K562 (cell line): ENCODE measurements around the gene RMI1. TPM values are rescaled to one million over a fixed set of nuclear protein-coding genes. Genes with fewer than 3 reads are reported as not detected.

Experiments
- CGGBP1 ChIP-seq: fragments of 250-450 bp; sonication (Bioruptor Pico); IDR thresholded peaks from 2 replicates; pipeline ENCODE4 v1.9.0; 2021; ENCODE audit warnings: mild to moderate bottlenecking
- E2F5 ChIP-seq: sonication (generic); formaldehyde crosslinking; IDR thresholded peaks from 2 replicates; pipeline ENCODE4 v1.8.0; 2022; ENCODE audit warnings: mild to moderate bottlenecking, missing genetic modification reagents
- FOXO4 ChIP-seq: fragments of 450-650 bp; formaldehyde crosslinking; IDR thresholded peaks from 2 replicates; pipeline ENCODE4 v1.4.0; 2020; ENCODE audit warnings: mild to moderate bottlenecking, moderate library complexity
- LCOR ChIP-seq: sonication (generic); formaldehyde crosslinking; IDR thresholded peaks from 2 replicates; pipeline ENCODE4 v1.8.0; 2022; ENCODE audit warnings: mild to moderate bottlenecking, missing genetic modification reagents
- LEF1 ChIP-seq: fragments of 450-650 bp; IDR thresholded peaks from 2 replicates; pipeline ENCODE4 v1.6.1; 2016; ENCODE audit warnings: mild to moderate bottlenecking
- MTA2 ChIP-seq: fragments of 450-650 bp; IDR thresholded peaks from 2 replicates; pipeline ENCODE4 v1.6.1; 2016; ENCODE audit warnings: low read depth
- POLR2AphosphoS2 ChIP-seq: IDR thresholded peaks from 2 replicates; pipeline ENCODE4 v1.6.1; 2012; ENCODE audit warnings: low read length, improper control_type of control experiment
- RHOXF2B ChIP-seq: fragments of 250-450 bp; sonication (Bioruptor Pico); conservative IDR thresholded peaks from 2 replicates; pipeline ENCODE4 v1.5.1; 2021
- SIN3A ChIP-seq, 2 experiments: fragments of 150-350 bp in 1 of 2; IDR thresholded peaks; 2 replicates each; pipeline ENCODE4 v1.6.1; 2011 to 2016; ENCODE audit warnings: borderline replicate concordance in 2 of 2, low read depth in 2 of 2, low read length in 2 of 2, mild to moderate bottlenecking in 2 of 2, moderate library complexity in 2 of 2; ENCODE audit not compliant: control insufficient read depth in 1 of 2
- THAP7 ChIP-seq: fragments of 250-450 bp; sonication (Bioruptor Pico); IDR thresholded peaks from 2 replicates; pipeline ENCODE4 v1.5.0; 2021
- USF2 ChIP-seq: sonication (generic); formaldehyde crosslinking; IDR thresholded peaks from 2 replicates; pipeline ENCODE4 v1.5.0; 2020; ENCODE audit warnings: missing genetic modification reagents
- ZFP30 ChIP-seq: fragments of 250-450 bp; sonication (Bioruptor Pico); IDR thresholded peaks from 2 replicates; pipeline ENCODE4 v1.8.0; 2022; ENCODE audit warnings: moderate library complexity, mild to moderate bottlenecking, inconsistent platforms, borderline replicate concordance
- ZNF316 ChIP-seq: fragments of 450-650 bp; IDR thresholded peaks from 2 replicates; pipeline ENCODE4 v1.6.1; 2016
- ZNF766 ChIP-seq: fragments of 200-800 bp; sonication (Bioruptor generic); conservative IDR thresholded peaks from 2 replicates; pipeline ENCODE4 v1.6.1; 2016; ENCODE audit warnings: missing genetic modification characterization, missing compliant biosample characterization
- polyA plus RNA-seq, 8 experiments: library from polyadenylated mRNA; depleted of rRNA in 4 of 8; stranded (reverse) in 5 of 8; unstranded in 3 of 8; fragments of >200 nt; fragmentation: Nextera tagmentation in 2 of 8; fragmentation: Illumina TruSeq in 1 of 8; extraction: Ambion mirVana in 2 of 8; extraction: Trizol in 1 of 8; gene quantifications; 2 replicates each; pipeline versions ENCODE4 v1.2.1 to v1.2.3, GENCODE V29; 2011 to 2014; ENCODE audit warnings: inconsistent platforms in 1 of 8, missing spikeins in 1 of 8
- total RNA-seq, 7 experiments: library from RNA; depleted of rRNA in 6 of 7; stranded (reverse); fragments of >200 nt in 6 of 7; fragmentation: Illumina TruSeq in 2 of 7; extraction: Trizol in 2 of 7; gene quantifications; 2 replicates each; pipeline versions ENCODE4 v1.2.1 to v1.2.3, GENCODE V29; 2011 to 2021; ENCODE audit warnings: low replicate concordance in 1 of 7
- TF ChIP-seq, protein P1 (sequence below): sonication (generic); formaldehyde crosslinking; IDR thresholded peaks from 2 replicates; pipeline ENCODE4 v1.9.0; 2022; ENCODE audit warnings: mild to moderate bottlenecking, missing genetic modification reagents
- TF ChIP-seq, protein P2 (sequence below): fragments of 450-650 bp; IDR thresholded peaks from 2 replicates; pipeline ENCODE4 v1.7.0; 2016; ENCODE audit warnings: borderline replicate concordance
- TF ChIP-seq, protein P3 (sequence below): fragments of 200-800 bp; sonication (Bioruptor generic); IDR thresholded peaks from 2 replicates; pipeline ENCODE4 v1.6.1; 2017; ENCODE audit warnings: missing genetic modification characterization, missing compliant biosample characterization
- TF ChIP-seq, protein P4 (sequence below): IDR thresholded peaks from 2 replicates; pipeline ENCODE4 v1.6.1; 2014; ENCODE audit warnings: antibody characterized with exemption

Gene RMI1
- total and polyA plus RNA-seq, 9 of the 15 experiments (the other 6 are each of a cell fraction or from before 2014, with no cell fraction given): 3.0 to 17.4 (median 10.6) TPM

GRCh38 chr9:83979812-83980394 is 702 bp upstream of the RMI1 start, which contains the start of gene HNRNPK (continued):
- TF ChIP-seq LCOR (CRISPR knock-in tag) (no peak), RHOXF2B (no peak), SIN3A (IDR thresholded peaks at IDR 0.05; ENCODE audit: borderline replicate concordance in 2 of 2, control insufficient read depth in 1 of 2, low read depth in 2 of 2, low read length in 2 of 2) (0 out of 4 replicates have a peak, but pooled peaks of 1 of the 2 experiments have one; percentile 29), FOXO4 (CRISPR knock-in tag) (no peak), ZFP30 (CRISPR knock-in tag) (no peak), E2F5 (CRISPR knock-in tag) (no peak), CGGBP1 (no peak), ZNF766 (CRISPR knock-in tag) (0 out of 2 replicates have a peak, but pooled peaks have one; percentile 28), POLR2AphosphoS2 (no peak; the same call in 1 of the 2 replicates), ZNF316 (no peak), USF2 (CRISPR knock-in tag) (no peak), MTA2 (no peak), THAP7 (CRISPR knock-in tag) (no peak; the same call in 1 of the 2 replicates), LEF1 (no peak)
- TF ChIP-seq, protein P1, sequence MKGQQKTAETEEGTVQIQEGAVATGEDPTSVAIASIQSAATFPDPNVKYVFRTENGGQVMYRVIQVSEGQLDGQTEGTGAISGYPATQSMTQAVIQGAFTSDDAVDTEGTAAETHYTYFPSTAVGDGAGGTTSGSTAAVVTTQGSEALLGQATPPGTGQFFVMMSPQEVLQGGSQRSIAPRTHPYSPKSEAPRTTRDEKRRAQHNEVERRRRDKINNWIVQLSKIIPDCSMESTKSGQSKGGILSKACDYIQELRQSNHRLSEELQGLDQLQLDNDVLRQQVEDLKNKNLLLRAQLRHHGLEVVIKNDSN (CRISPR knock-in tag): no peak
- TF ChIP-seq, protein P2, sequence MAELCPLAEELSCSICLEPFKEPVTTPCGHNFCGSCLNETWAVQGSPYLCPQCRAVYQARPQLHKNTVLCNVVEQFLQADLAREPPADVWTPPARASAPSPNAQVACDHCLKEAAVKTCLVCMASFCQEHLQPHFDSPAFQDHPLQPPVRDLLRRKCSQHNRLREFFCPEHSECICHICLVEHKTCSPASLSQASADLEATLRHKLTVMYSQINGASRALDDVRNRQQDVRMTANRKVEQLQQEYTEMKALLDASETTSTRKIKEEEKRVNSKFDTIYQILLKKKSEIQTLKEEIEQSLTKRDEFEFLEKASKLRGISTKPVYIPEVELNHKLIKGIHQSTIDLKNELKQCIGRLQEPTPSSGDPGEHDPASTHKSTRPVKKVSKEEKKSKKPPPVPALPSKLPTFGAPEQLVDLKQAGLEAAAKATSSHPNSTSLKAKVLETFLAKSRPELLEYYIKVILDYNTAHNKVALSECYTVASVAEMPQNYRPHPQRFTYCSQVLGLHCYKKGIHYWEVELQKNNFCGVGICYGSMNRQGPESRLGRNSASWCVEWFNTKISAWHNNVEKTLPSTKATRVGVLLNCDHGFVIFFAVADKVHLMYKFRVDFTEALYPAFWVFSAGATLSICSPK: no peak
- TF ChIP-seq, protein P3, sequence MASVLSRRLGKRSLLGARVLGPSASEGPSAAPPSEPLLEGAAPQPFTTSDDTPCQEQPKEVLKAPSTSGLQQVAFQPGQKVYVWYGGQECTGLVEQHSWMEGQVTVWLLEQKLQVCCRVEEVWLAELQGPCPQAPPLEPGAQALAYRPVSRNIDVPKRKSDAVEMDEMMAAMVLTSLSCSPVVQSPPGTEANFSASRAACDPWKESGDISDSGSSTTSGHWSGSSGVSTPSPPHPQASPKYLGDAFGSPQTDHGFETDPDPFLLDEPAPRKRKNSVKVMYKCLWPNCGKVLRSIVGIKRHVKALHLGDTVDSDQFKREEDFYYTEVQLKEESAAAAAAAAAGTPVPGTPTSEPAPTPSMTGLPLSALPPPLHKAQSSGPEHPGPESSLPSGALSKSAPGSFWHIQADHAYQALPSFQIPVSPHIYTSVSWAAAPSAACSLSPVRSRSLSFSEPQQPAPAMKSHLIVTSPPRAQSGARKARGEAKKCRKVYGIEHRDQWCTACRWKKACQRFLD (CRISPR knock-in tag): no peak
- TF ChIP-seq, protein P4, sequence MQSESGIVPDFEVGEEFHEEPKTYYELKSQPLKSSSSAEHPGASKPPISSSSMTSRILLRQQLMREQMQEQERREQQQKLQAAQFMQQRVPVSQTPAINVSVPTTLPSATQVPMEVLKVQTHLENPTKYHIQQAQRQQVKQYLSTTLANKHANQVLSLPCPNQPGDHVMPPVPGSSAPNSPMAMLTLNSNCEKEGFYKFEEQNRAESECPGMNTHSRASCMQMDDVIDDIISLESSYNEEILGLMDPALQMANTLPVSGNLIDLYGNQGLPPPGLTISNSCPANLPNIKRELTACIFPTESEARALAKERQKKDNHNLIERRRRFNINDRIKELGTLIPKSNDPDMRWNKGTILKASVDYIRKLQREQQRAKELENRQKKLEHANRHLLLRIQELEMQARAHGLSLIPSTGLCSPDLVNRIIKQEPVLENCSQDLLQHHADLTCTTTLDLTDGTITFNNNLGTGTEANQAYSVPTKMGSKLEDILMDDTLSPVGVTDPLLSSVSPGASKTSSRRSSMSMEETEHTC: no peak
